ENCODE measurements around the gene C10orf105. TPM values are rescaled to one million over a fixed set of nuclear protein-coding genes. Genes with fewer than 3 reads are reported as not detected.

The C10orf105 gene
- polyA plus RNA-seq, 1 donor (not counting 4 experiments of a cell fraction or from before 2014, with no cell fraction given): not detected

GRCh38 chr10:71683301-71683700 is 36.3 kb downstream of the C10orf105 start:
- Histone ChIP-seq H3K9me3 (ENCODE audit: control insufficient read depth, low read depth, low read length) (no peaks in the 10 kb centered on the region), H3K79me2 (ENCODE audit: control insufficient read depth, insufficient read depth, low read length) (no peaks in the 10 kb centered on the region), H3K36me3 (ENCODE audit: control insufficient read depth in 2 of 2, extremely low read depth in 1 of 2, insufficient read depth in 2 of 2, low read length in 2 of 2) (no peaks in the 10 kb centered on the region), H3K9ac (ENCODE audit: control insufficient read depth, extremely low read depth, insufficient read depth, low read length) (no peak overlapping the region), H2AFZ (ENCODE audit: control insufficient read depth, low read length) (no peak overlapping the region), H3K27ac (ENCODE audit: control insufficient read depth, insufficient read depth, low read length) (no peak overlapping the region), H3K9me1 (ENCODE audit: control insufficient read depth, extremely low read depth, insufficient read depth, low read length) (no peaks in the 10 kb centered on the region), H4K20me1 (ENCODE audit: control insufficient read depth, extremely low read depth, insufficient read depth, low read length) (no peaks in the 10 kb centered on the region), H3K4me1 (ENCODE audit: control insufficient read depth, extremely low read depth, insufficient read depth, low read length) (no peaks in the 10 kb centered on the region), H3K27me3 (ENCODE audit: control insufficient read depth, extremely low read depth, insufficient read depth, low read length) (peaks cover 29% of the 10 kb centered on the region), H3K4me2 (ENCODE audit: control insufficient read depth, extremely low read depth, insufficient read depth, low read depth, low read length) (no peak overlapping the region), H3K4me3 (ENCODE audit: control insufficient read depth in 2 of 3, extremely low read depth in 1 of 3, insufficient read depth in 2 of 3, low read depth in 1 of 3, low read length in 3 of 3) (no peak overlapping the region)
- dilution Hi-C loops (cut with MboI; ENCODE audit: extremely low pct_ligation_motif_present, low sequenced_read_pairs): no loop called here
- DNase-seq (ENCODE audit: low read depth, low spot score): no peak
- TF ChIP-seq CTCF (optimal IDR thresholded peaks at IDR 0.05 in 1 of 3, IDR thresholded peaks at IDR 0.05 in 1 of 3, conservative IDR thresholded peaks at IDR 0.05 in 1 of 3; ENCODE audit: extremely low read depth in 1 of 3, insufficient read depth in 2 of 3, low read length in 3 of 3): no peak
- TF ChIP-seq EZH2 (IDR thresholded peaks at IDR 0.05; ENCODE audit: low read length): no peak
- FAIRE-seq: no peak

- Histone ChIP-seq H3K4me1 (ENCODE audit: control insufficient read depth, extremely low read depth, insufficient read depth, low read length) (no peaks in the 10 kb centered on the region), H3K27ac (ENCODE audit: control insufficient read depth, insufficient read depth, low read length) (no peak overlapping the region), H3K9me1 (ENCODE audit: control insufficient read depth, extremely low read depth, insufficient read depth, low read length) (no peaks in the 10 kb centered on the region), H3K4me2 (ENCODE audit: control insufficient read depth, extremely low read depth, insufficient read depth, low read depth, low read length) (no peak overlapping the region), H3K27me3 (ENCODE audit: control insufficient read depth, extremely low read depth, insufficient read depth, low read length) (peaks cover 33% of the 10 kb centered on the region), H3K9me3 (ENCODE audit: control insufficient read depth, low read depth, low read length) (no peaks in the 10 kb centered on the region), H2AFZ (ENCODE audit: control insufficient read depth, low read length) (no peak overlapping the region), H3K79me2 (ENCODE audit: control insufficient read depth, insufficient read depth, low read length) (no peaks in the 10 kb centered on the region), H3K4me3 (ENCODE audit: control insufficient read depth in 2 of 3, extremely low read depth in 1 of 3, insufficient read depth in 2 of 3, low read depth in 1 of 3, low read length in 3 of 3) (no peak overlapping the region), H3K9ac (ENCODE audit: control insufficient read depth, extremely low read depth, insufficient read depth, low read length) (no peak overlapping the region), H4K20me1 (ENCODE audit: control insufficient read depth, extremely low read depth, insufficient read depth, low read length) (no peaks in the 10 kb centered on the region), H3K36me3 (ENCODE audit: control insufficient read depth in 2 of 2, extremely low read depth in 1 of 2, insufficient read depth in 2 of 2, low read length in 2 of 2) (no peaks in the 10 kb centered on the region)
- no peak for DNase-seq (ENCODE audit: low read depth, low spot score)
- TF ChIP-seq EZH2 (IDR thresholded peaks at IDR 0.05; ENCODE audit: low read length) (no peak), CTCF (optimal IDR thresholded peaks at IDR 0.05 in 1 of 3, IDR thresholded peaks at IDR 0.05 in 1 of 3, conservative IDR thresholded peaks at IDR 0.05 in 1 of 3; ENCODE audit: extremely low read depth in 1 of 3, insufficient read depth in 2 of 3, low read length in 3 of 3) (no peak)
- FAIRE-seq: no peak
- dilution Hi-C loops (cut with MboI; ENCODE audit: extremely low pct_ligation_motif_present, low sequenced_read_pairs): no loop called here
Measured at GRCh38 chr10:71681977-71682376, 37.6 kb downstream of the C10orf105 start.

Data from keratinocyte (primary cell).